IPS DF 6.9 (cell line): ENCODE results near the gene TBL1X.
"Not testable (repeated sequence)": the region's sequence is repeated elsewhere in the genome, so short reads cannot be mapped to it uniquely, and the experiment has no call there.

Experiments
- DNase-seq: peaks from one replicate; pipeline ENCODE4 v3.0.0-alpha.2; 2013; ENCODE audit warnings: low read depth, low spot score
- H3K27ac ChIP-seq: one replicate; pipeline ENCODE4 v1.5.1; 2013; ENCODE audit warnings: low read length, control low read depth
- H3K27me3 ChIP-seq: 2 replicates; pipeline ENCODE4 v1.6.1; 2013; ENCODE audit warnings: mild to moderate bottlenecking, low read length; ENCODE audit not compliant: control insufficient read depth, insufficient read depth
- H3K36me3 ChIP-seq: 2 replicates; pipeline ENCODE4 v1.6.1; 2013; ENCODE audit warnings: low read length; ENCODE audit not compliant: control insufficient read depth, insufficient read depth
- H3K4me1 ChIP-seq: 2 replicates; pipeline ENCODE4 v1.6.1; 2013; ENCODE audit warnings: low read length; ENCODE audit not compliant: control insufficient read depth, insufficient read depth
- H3K4me3 ChIP-seq: 2 replicates; pipeline ENCODE4 v1.5.1; 2013; ENCODE audit warnings: mild to moderate bottlenecking, low read length
- H3K9me3 ChIP-seq: 2 replicates; pipeline ENCODE4 v1.6.1; 2013; ENCODE audit warnings: low read length, inconsistent platforms; ENCODE audit not compliant: control insufficient read depth, insufficient read depth
- WGBS: extraction: QIAGEN DNeasy Blood & Tissue Kit; methylation state at CpG from one replicate; pipeline ENCODE4 v1.1.7; 2013; ENCODE audit warnings: mixed read lengths, missing lambda C conversion rate; ENCODE audit not compliant: insufficient read length, insufficient coverage; 5-methylcytosine and 5-hydroxymethylcytosine counted together

Gene TBL1X

DNA sequence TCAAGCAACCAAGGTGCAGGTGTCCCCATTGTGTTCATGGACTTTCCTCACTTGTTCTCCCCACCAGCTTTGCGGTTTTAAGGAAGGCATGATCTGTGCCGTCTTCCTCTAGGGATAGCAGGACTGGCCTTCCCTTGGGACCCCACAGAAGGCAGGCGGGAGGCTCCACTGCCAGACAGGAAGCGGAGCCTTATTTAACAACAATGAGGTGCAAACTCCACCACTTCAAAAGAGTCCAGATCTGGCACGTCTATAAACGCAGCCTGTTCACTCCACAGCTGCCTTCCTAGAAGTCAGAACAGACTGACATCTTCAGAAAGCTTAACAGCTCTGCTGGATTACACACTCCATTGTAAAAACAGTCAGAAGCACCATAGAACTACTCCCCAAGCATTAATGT, 302.5 kb downstream of the TBL1X start:
- no peak overlapping the region for H3K4me3 ChIP-seq
- H3K9me3 ChIP-seq = no peaks in the 10 kb centered on the region
- no peak overlapping the region for H3K27ac ChIP-seq
- no peaks in the 10 kb centered on the region for H3K36me3 ChIP-seq
- no CpG with 5 or more reads among the region's 6 CpGs for whole genome bisulfite sequencing
- H3K4me1 ChIP-seq = no peaks in the 10 kb centered on the region
- H3K27me3 ChIP-seq = no peaks in the 10 kb centered on the region
- no peak for DNase-seq

DNA sequence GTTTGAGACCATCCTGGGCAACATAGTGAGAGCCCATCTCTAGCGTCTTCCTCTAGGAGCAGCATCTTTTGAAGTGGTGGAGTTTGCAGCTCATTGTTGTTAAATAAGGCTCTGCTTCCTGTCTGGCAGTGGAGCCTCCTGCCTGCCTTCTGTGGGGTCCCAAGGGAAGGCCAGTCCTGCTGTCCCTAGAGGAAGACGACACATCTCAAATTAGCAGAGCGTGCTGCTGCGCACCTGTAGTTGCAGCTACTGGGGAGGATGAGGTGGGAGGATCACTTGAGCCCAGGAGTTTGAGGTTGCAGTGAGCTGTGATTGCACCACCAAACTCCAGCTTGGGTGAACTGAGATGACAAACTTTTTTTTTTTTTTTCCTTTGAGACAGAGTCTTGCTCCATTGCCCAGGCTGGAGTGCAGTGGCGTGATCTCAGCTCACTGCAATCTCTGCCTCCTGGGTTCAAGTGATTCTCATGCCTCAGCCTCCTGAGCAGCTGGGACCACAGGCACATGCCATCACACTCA, 303.5 kb downstream of the TBL1X start:
- H3K27ac ChIP-seq, DNase-seq, H3K9me3 ChIP-seq, H3K4me3 ChIP-seq, H3K36me3 ChIP-seq, H3K27me3 ChIP-seq, H3K4me1 ChIP-seq: not testable (repeated sequence)
- no CpG with 5 or more reads among the region's 5 CpGs for WGBS

- no peak overlapping the region for H3K27ac ChIP-seq
- no peak overlapping the region for H3K4me3 ChIP-seq
- no peaks in the 10 kb centered on the region for H3K9me3 ChIP-seq
- WGBS = no CpG with 5 or more reads among the region's 1 CpG
- H3K36me3 ChIP-seq = no peaks in the 10 kb centered on the region
- no peaks in the 10 kb centered on the region for H3K27me3 ChIP-seq
- no peak for DNase-seq
- no peaks in the 10 kb centered on the region for H3K4me1 ChIP-seq
Measured at GRCh38 chrX:9770319-9770718, 305.5 kb downstream of the TBL1X start.

GRCh38 chrX:9772943-9773342, 308.1 kb downstream of the TBL1X start:
- Histone ChIP-seq H3K27me3 (no peaks in the 10 kb centered on the region), H3K4me1 (no peaks in the 10 kb centered on the region), H3K9me3 (no peaks in the 10 kb centered on the region), H3K36me3 (no peaks in the 10 kb centered on the region), H3K27ac (no peak overlapping the region), H3K4me3 (no peak overlapping the region)
- no CpG with 5 or more reads among the region's 6 CpGs for WGBS
- no peak for DNase-seq

DNA sequence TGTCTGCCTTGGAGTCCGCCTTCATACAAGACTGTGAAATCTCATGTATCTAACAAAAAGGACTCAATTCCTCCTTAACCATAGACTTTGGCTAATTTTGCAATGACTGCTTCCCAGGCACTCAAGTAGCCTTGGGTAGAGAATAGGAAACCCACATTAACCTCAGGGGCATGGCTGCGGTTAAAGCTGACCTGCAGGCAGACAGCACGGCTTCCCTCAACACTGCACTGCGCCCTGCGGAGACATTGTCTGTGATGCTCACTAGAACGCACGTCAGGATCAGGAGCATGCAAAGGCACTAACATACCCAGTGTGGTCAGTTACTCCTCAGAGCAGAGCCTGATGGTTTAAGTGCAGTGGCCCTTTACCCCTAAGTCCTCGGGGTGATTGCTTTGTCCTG, 311.1 kb downstream of the TBL1X start:
- Histone ChIP-seq H3K27ac (no peak overlapping the region), H3K27me3 (no peaks in the 10 kb centered on the region), H3K9me3 (no peaks in the 10 kb centered on the region), H3K4me1 (no peaks in the 10 kb centered on the region), H3K36me3 (no peaks in the 10 kb centered on the region), H3K4me3 (no peak overlapping the region)
- DNase-seq = no peak
- no CpG with 5 or more reads among the region's 8 CpGs for WGBS

GRCh38 chrX:9781941-9782340, 317.1 kb downstream of the TBL1X start:
- no peaks in the 10 kb centered on the region for H3K27me3 ChIP-seq
- no peaks in the 10 kb centered on the region for H3K9me3 ChIP-seq
- H3K4me3 ChIP-seq = no peak overlapping the region
- no CpG with 5 or more reads among the region's 7 CpGs for WGBS
- no peaks in the 10 kb centered on the region for H3K36me3 ChIP-seq
- H3K27ac ChIP-seq = no peak overlapping the region
- no peaks in the 10 kb centered on the region for H3K4me1 ChIP-seq
- no peak for DNase-seq

DNA sequence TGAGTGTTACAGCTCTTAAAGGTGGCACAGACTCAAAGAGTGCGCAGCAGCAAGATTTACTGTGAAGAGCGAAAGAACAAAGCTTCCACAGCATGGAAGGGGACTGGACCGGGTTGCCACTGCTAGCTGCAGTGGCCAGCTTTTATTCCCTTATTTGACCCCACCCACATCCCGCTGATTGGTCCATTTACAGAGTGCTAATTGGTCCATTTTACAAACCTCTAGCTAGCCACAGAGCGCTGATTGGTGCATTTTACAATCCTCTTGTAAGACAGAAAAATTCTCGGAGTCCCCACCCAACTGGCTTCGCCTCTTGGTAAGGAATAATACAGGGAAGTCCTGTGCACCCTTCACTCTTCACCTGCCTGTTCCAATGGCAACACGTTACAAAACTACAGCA, 319.5 kb downstream of the TBL1X start:
- WGBS = no CpG with 5 or more reads among the region's 8 CpGs
- H3K36me3 ChIP-seq = no peaks in the 10 kb centered on the region
- peaks cover 2% of the 10 kb centered on the region; the same call in 1 of the 2 replicates for H3K4me1 ChIP-seq
- DNase-seq = no peak
- no peak overlapping the region for H3K4me3 ChIP-seq
- H3K9me3 ChIP-seq = no peaks in the 10 kb centered on the region
- H3K27me3 ChIP-seq = no peaks in the 10 kb centered on the region
- H3K27ac ChIP-seq = no peak overlapping the region

GRCh38 chrX:9785254-9785943, 320.5 kb downstream of the TBL1X start:
- no CpG with 5 or more reads among the region's 58 CpGs for WGBS
- Histone ChIP-seq H3K4me3 (peak overlapping the region; percentile 92; the same call in 1 of the 2 replicates), H3K27ac (no peak overlapping the region), H3K4me1 (peaks cover 6% of the 10 kb centered on the region), H3K36me3 (no peaks in the 10 kb centered on the region), H3K27me3 (no peaks in the 10 kb centered on the region), H3K9me3 (no peaks in the 10 kb centered on the region)
- DNase-seq = no peak

DNA sequence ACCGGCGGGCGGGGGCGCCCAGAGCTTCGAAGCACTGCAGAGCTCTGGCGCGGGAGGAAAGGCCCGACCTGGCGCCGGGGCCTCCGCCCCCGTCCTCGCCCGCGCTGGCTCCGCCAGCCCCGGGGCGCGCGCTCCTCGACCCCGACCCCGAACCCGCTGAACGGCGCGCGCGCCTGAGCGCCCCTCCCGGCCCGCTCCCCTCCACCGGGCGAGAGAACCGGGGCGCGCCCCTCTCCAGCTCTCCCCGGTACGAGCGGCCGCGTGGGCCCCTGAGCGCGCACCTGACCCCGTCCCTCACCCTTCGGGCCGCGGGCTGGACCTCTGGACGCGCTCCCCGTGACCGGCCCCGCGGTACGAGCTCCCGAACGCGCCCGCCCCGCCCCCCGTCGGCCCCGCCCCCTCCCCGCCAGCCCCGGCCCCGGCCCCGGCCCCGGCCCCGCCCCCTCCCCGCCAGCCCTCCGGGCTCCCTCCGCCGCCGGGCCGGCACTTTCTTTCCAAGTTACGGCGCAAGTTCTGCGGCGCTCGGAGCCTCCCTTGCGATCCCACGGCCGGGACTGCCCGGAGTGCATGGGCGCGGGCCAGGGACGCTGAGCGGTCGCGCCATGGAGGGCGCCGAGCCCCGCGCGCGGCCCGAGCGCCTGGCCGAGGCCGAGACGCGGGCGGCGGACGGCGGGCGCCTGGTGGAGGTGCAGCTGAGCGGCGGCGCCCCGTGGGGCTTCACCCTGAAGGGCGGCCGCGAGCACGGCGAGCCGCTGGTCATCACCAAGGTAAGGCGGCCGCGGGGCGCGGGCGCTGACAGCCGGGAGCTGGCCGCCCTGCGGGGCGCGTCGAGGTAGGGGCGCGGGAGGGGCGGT, 321.3 kb downstream of the TBL1X start, which contains the start of gene SHROOM2:
TSS of gene SHROOM2 (plus strand) at position 486 of the 854 bp plus-strand sequence. CDS start at position 603, 117 bp downstream.
- Histone ChIP-seq H3K36me3 (no peaks in the 10 kb centered on the region), H3K9me3 (no peaks in the 10 kb centered on the region), H3K27me3 (no peaks in the 10 kb centered on the region), H3K4me1 (peaks cover 8% of the 10 kb centered on the region), H3K4me3 (peak within 1 kb of the TSS; percentile 92; the same call in 1 of the 2 replicates), H3K27ac (no peak within 1 kb of the TSS)
- DNase-seq = no peak
- WGBS = no CpG with 5 or more reads among the region's 132 CpGs

- DNase-seq = no peak
- Histone ChIP-seq H3K36me3 (no peaks in the 10 kb centered on the region), H3K4me1 (peaks cover 8% of the 10 kb centered on the region), H3K9me3 (no peaks in the 10 kb centered on the region), H3K27ac (no peak overlapping the region), H3K27me3 (no peaks in the 10 kb centered on the region), H3K4me3 (peak overlapping the region; percentile 92; the same call in 1 of the 2 replicates)
- WGBS = no CpG with 5 or more reads among the region's 45 CpGs
Measured at GRCh38 chrX:9786798-9787635, 322.2 kb downstream of the TBL1X start.
